GDM1 (cell line): Measurements from ENCODE around the gene DEDD2.

Experiments
- DNase-seq: peaks from one replicate; lab custom pipeline; 2025; lab: John Stamatoyannopoulos, UW

The DEDD2 gene

GRCh38 chr19:42198676-42199439, 18.6 kb downstream of the DEDD2 start:
- DNase-seq = peak; percentile 83

- peak; percentile 50 for DNase-seq
Observed at GRCh38 chr19:42197375-42197817, 20.1 kb downstream of the DEDD2 start.

- DNase-seq = no peak
Observed at GRCh38 chr19:42196011-42197001, 21.2 kb downstream of the DEDD2 start.

GRCh38 chr19:42193706-42194105, 23.8 kb downstream of the DEDD2 start:
- DNase-seq = no peak

- no peak for DNase-seq
Observed at GRCh38 chr19:42193294-42193693, 24.2 kb downstream of the DEDD2 start.

GRCh38 chr19:42191855-42192254, 25.6 kb downstream of the DEDD2 start:
- no peak for DNase-seq

GRCh38 chr19:42191330-42191729, 26.1 kb downstream of the DEDD2 start:
- no peak for DNase-seq

- DNase-seq = no peak
Observed at GRCh38 chr19:42189133-42189532, 28.3 kb downstream of the DEDD2 start.

- DNase-seq = no peak
Observed at GRCh38 chr19:42188665-42189064, 28.8 kb downstream of the DEDD2 start.

- peak; percentile 81 for DNase-seq
Observed at GRCh38 chr19:42185277-42185676, 32.2 kb downstream of the DEDD2 start.

GRCh38 chr19:42184401-42184861, 33.0 kb downstream of the DEDD2 start:
- DNase-seq = peak; percentile 59

GRCh38 chr19:42178791-42179674, 38.4 kb downstream of the DEDD2 start:
- DNase-seq = no peak

- no peak for DNase-seq
Observed at GRCh38 chr19:42177686-42178019, 39.8 kb downstream of the DEDD2 start.

- DNase-seq = peak; percentile 53
Observed at GRCh38 chr19:42176990-42177685, 40.3 kb downstream of the DEDD2 start.

GRCh38 chr19:42176649-42176989, 40.9 kb downstream of the DEDD2 start:
- no peak for DNase-seq

GRCh38 chr19:42175952-42176648, 41.4 kb downstream of the DEDD2 start:
- DNase-seq = no peak

GRCh38 chr19:42174958-42175734, 42.3 kb downstream of the DEDD2 start:
- no peak for DNase-seq

GRCh38 chr19:42174188-42174587, 43.3 kb downstream of the DEDD2 start:
- no peak for DNase-seq

- no peak for DNase-seq
Observed at GRCh38 chr19:42173695-42174094, 43.8 kb downstream of the DEDD2 start.

GRCh38 chr19:42172261-42172660, 45.2 kb downstream of the DEDD2 start:
- DNase-seq = no peak
